ENCODE data around the gene MTSS2. TPM values are rescaled to one million over a fixed set of nuclear protein-coding genes. Genes with fewer than 3 reads are reported as not detected.

The MTSS2 gene
- total and polyA plus RNA-seq, 2 donors from 2014 or later = 19.2 to 33.0 TPM

GRCh38 chr16:70657956-70658355 is 27.9 kb downstream of the MTSS2 start:
- no peak for TF ChIP-seq CTCF (IDR thresholded peaks at IDR 0.05; ENCODE audit: borderline replicate concordance, extremely low read depth, insufficient read depth)
- DNase-seq (no peak), FAIRE-seq (no peak)
- no peaks in the 10 kb centered on the region for H3K27me3 ChIP-seq (ENCODE audit: control insufficient read depth, insufficient read depth, low read length)
- no peaks in the 10 kb centered on the region for H3K9me3 ChIP-seq (ENCODE audit: control insufficient read depth in 2 of 3, insufficient read depth in 1 of 3, low read length in 3 of 3)
- no peaks in the 10 kb centered on the region for H3K36me3 ChIP-seq (ENCODE audit: control insufficient read depth in 2 of 3, insufficient read depth in 3 of 3, low read length in 3 of 3)
- no peak overlapping the region for H3K9ac ChIP-seq (ENCODE audit: low read length in 3 of 3)
- peaks cover 0 to 6% (median 0%) of the 10 kb centered on the region in 3 donors for H3K4me1 ChIP-seq (ENCODE audit: control insufficient read depth in 2 of 3, insufficient read depth in 2 of 3, low read depth in 1 of 3, low read length in 3 of 3)
- intact Hi-C loops (cut with DNase I) = loop anchor here (10.0 kb wide), 1 partner anchor 123 kb away; no protein-coding TSS in a partner anchor
- H3K4me3 ChIP-seq (ENCODE audit: low read length in 3 of 3) = no peak overlapping the region
- no peak overlapping the region for H3K27ac ChIP-seq (ENCODE audit: low read depth in 2 of 2, low read length in 2 of 2)

- H3K9ac ChIP-seq (ENCODE audit: low read length in 3 of 3) = no peak overlapping the region
- FAIRE-seq = no peak
Measured at GRCh38 chr16:70656712-70657263, 29.1 kb downstream of the MTSS2 start.

GRCh38 chr16:70656065-70656711 is 29.7 kb downstream of the MTSS2 start:
- TF ChIP-seq CTCF (IDR thresholded peaks at IDR 0.05; ENCODE audit: borderline replicate concordance, extremely low read depth, insufficient read depth) = no peak
- Histone ChIP-seq H3K36me3 (ENCODE audit: control insufficient read depth in 2 of 3, insufficient read depth in 3 of 3, low read length in 3 of 3) (no peaks in the 10 kb centered on the region), H3K4me3 (ENCODE audit: low read length in 3 of 3) (no peak overlapping the region), H3K9ac (ENCODE audit: low read length in 3 of 3) (no peak overlapping the region), H3K9me3 (ENCODE audit: control insufficient read depth in 2 of 3, insufficient read depth in 1 of 3, low read length in 3 of 3) (no peaks in the 10 kb centered on the region), H3K4me1 (ENCODE audit: control insufficient read depth in 2 of 3, insufficient read depth in 2 of 3, low read depth in 1 of 3, low read length in 3 of 3) (peaks cover 0 to 6% (median 0%) of the 10 kb centered on the region in 3 donors), H3K27ac (ENCODE audit: low read depth in 2 of 2, low read length in 2 of 2) (no peak overlapping the region), H3K27me3 (ENCODE audit: control insufficient read depth, insufficient read depth, low read length) (no peaks in the 10 kb centered on the region)
- intact Hi-C loops (cut with DNase I) = loop anchor here (10.0 kb wide), 1 partner anchor 121 kb away; no protein-coding TSS in a partner anchor
- DNase-seq (no peak), FAIRE-seq (no peak)

More at GRCh38 chr16:70656712-70657263, 29.1 kb downstream of the MTSS2 start:
- Histone ChIP-seq H3K9me3 (ENCODE audit: control insufficient read depth in 2 of 3, insufficient read depth in 1 of 3, low read length in 3 of 3) (no peaks in the 10 kb centered on the region), H3K27ac (ENCODE audit: low read depth in 2 of 2, low read length in 2 of 2) (no peak overlapping the region), H3K27me3 (ENCODE audit: control insufficient read depth, insufficient read depth, low read length) (no peaks in the 10 kb centered on the region), H3K4me3 (ENCODE audit: low read length in 3 of 3) (no peak overlapping the region), H3K36me3 (ENCODE audit: control insufficient read depth in 2 of 3, insufficient read depth in 3 of 3, low read length in 3 of 3) (no peaks in the 10 kb centered on the region), H3K4me1 (ENCODE audit: control insufficient read depth in 2 of 3, insufficient read depth in 2 of 3, low read depth in 1 of 3, low read length in 3 of 3) (peaks cover 0 to 6% (median 0%) of the 10 kb centered on the region in 3 donors)
- DNase-seq = no peak
- TF ChIP-seq CTCF (IDR thresholded peaks at IDR 0.05; ENCODE audit: borderline replicate concordance, extremely low read depth, insufficient read depth) = no peak
- intact Hi-C loops (cut with DNase I) = loop anchor here (10.0 kb wide), 1 partner anchor 122 kb away; no protein-coding TSS in a partner anchor

Measured in kidney (tissue), 14 donors.